Ectodermal cell (in vitro differentiated cells): Measurements from ENCODE around the gene PRDX2.

ENCODE experiments used
- H3K27ac ChIP-seq: 2 replicates; pipeline ENCODE4 v1.7.0; 2013; ENCODE audit warnings: mild to moderate bottlenecking, low read depth, low read length; ENCODE audit not compliant: insufficient read depth, poor library complexity, severe bottlenecking
- H3K27me3 ChIP-seq: 2 replicates; pipeline ENCODE4 v1.7.0; 2013; ENCODE audit warnings: mild to moderate bottlenecking, low read length; ENCODE audit not compliant: insufficient read depth, control insufficient read depth, poor library complexity, severe bottlenecking
- H3K36me3 ChIP-seq: one replicate; pipeline ENCODE4 v1.7.0; 2013; ENCODE audit warnings: low read length; ENCODE audit not compliant: control insufficient read depth, insufficient read depth
- H3K4me1 ChIP-seq: one replicate; pipeline ENCODE4 v1.7.0; 2013; ENCODE audit warnings: low read length; ENCODE audit not compliant: control insufficient read depth, insufficient read depth
- H3K4me3 ChIP-seq: 2 replicates; pipeline ENCODE4 v1.7.0; 2013; ENCODE audit warnings: low read depth, low read length, control low read depth; ENCODE audit not compliant: insufficient read depth
- H3K9me3 ChIP-seq: 2 replicates; pipeline ENCODE4 v1.7.0; 2013; ENCODE audit warnings: mild to moderate bottlenecking, low read length, moderate library complexity; ENCODE audit not compliant: control insufficient read depth
- WGBS, 2 experiments: methylation state at CpG; one replicate each; pipeline ENCODE4 v1.1.7; 2013; ENCODE audit warnings: missing lambda C conversion rate in 2 of 2; 5-methylcytosine and 5-hydroxymethylcytosine counted together

Gene PRDX2

GRCh38 chr19:12838886-12839756, 37.5 kb upstream of the PRDX2 start:
- 33 to 36% methylated on average over 17 to 21 of the region's 21 CpGs for WGBS, 2 experiments
- Histone ChIP-seq H3K27ac (no peak overlapping the region), H3K4me3 (peak overlapping the region; percentile 66), H3K4me1 (peaks cover 9% of the 10 kb centered on the region), H3K36me3 (no peaks in the 10 kb centered on the region), H3K27me3 (peaks cover 53% of the 10 kb centered on the region), H3K9me3 (no peaks in the 10 kb centered on the region)

DNA sequence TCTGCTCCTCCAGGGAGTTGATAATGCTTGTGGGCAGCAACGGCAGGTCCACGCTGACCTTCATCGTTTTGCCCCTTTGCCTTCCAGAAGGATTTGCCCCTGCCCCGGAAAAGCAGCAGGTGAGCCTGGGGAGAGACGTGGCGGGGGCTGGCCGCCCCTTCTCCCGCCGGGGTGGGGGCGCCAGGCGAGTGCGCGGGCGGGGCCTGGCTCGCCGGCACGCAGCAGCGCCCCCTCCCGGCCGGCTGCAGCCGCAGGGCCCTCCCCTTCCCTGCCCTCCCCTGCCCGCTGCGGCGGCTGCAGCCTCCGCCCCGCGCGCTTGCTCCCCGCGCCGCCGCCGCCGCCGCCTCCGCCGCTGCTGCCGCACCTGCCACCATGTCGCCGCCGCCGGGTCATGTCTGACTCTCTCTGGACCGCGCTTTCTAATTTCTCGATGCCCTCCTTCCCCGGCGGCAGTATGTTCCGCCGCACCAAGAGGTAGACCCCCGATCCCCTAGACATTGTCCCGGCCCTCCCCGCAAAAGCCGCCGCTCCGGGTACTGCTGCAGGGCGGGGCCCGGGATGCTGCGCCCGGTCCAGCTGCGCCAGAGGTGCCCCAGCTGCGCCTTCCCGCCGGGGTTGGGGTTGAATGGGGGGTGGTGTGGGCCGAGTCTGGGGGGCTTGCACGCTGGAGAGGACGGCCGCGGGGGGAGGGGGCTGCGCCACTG, 36.7 kb upstream of the PRDX2 start, which contains the start of gene MAST1:
Gene MAST1 (plus strand): TSS at position 334 of the 704 bp plus-strand sequence. CDS start 58 bp downstream, at position 392.
- H3K9me3 ChIP-seq = no peaks in the 10 kb centered on the region
- peaks cover 10% of the 10 kb centered on the region for H3K4me1 ChIP-seq
- H3K36me3 ChIP-seq = no peaks in the 10 kb centered on the region
- H3K27me3 ChIP-seq = peaks cover 60% of the 10 kb centered on the region
- WGBS, 2 experiments = 0 to 1% methylated on average over 69 of the region's 69 CpGs
- H3K27ac ChIP-seq = no peak within 1 kb of the TSS
- H3K4me3 ChIP-seq = peak within 1 kb of the TSS; percentile 66

GRCh38 chr19:12837225-12837624, 35.6 kb upstream of the PRDX2 start:
- Histone ChIP-seq H3K9me3 (no peaks in the 10 kb centered on the region), H3K27me3 (peaks cover 71% of the 10 kb centered on the region), H3K27ac (no peak overlapping the region), H3K4me1 (peaks cover 10% of the 10 kb centered on the region), H3K4me3 (no peak overlapping the region), H3K36me3 (no peaks in the 10 kb centered on the region)
- WGBS, 2 experiments = 63 to 77% methylated on average over 4 of the region's 4 CpGs

- Histone ChIP-seq H3K4me1 (peaks cover 10% of the 10 kb centered on the region), H3K4me3 (no peak overlapping the region), H3K27me3 (peaks cover 78% of the 10 kb centered on the region), H3K36me3 (no peaks in the 10 kb centered on the region), H3K9me3 (no peaks in the 10 kb centered on the region), H3K27ac (no peak overlapping the region)
- 14 to 16% methylated on average over 6 of the region's 6 CpGs for WGBS, 2 experiments
Observed at GRCh38 chr19:12836529-12836863, 34.9 kb upstream of the PRDX2 start.

GRCh38 chr19:12834976-12835757, 33.6 kb upstream of the PRDX2 start:
- Histone ChIP-seq H3K27me3 (peaks cover 92% of the 10 kb centered on the region), H3K9me3 (no peaks in the 10 kb centered on the region), H3K4me3 (no peak overlapping the region), H3K36me3 (no peaks in the 10 kb centered on the region), H3K4me1 (peaks cover 10% of the 10 kb centered on the region), H3K27ac (no peak overlapping the region)
- WGBS, 2 experiments = 14 to 15% methylated on average over 39 of the region's 39 CpGs

DNA sequence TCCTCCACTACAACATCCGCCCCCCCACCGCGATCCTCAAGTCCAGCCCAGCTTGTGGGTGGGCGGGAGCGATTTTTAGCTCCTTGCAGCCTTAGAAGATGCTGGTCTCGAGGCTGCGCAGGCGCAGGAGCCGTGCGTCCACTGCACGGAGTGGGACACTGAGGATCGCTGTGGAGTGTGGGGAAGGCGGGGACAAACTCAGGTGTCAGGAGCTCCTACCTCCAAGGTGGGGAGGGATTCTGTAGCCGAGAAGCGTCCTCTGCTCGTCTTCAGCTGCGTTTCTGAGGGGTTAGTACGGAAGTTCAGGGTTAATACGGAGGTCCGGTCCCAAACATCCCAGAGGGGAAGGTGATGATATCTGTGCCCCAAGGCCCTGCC, 33.0 kb upstream of the PRDX2 start, which contains the start of gene RTBDN:
Gene RTBDN (minus strand): TSS at position 14 of the 378 bp plus-strand sequence. CDS start 4,600 bp downstream, outside the sequence.
- Histone ChIP-seq H3K27me3 (peaks cover 97% of the 10 kb centered on the region), H3K4me3 (peak within 1 kb of the TSS; percentile 49)
- WGBS, 2 experiments = 10 to 15% methylated on average over 20 of the region's 20 CpGs

DNA sequence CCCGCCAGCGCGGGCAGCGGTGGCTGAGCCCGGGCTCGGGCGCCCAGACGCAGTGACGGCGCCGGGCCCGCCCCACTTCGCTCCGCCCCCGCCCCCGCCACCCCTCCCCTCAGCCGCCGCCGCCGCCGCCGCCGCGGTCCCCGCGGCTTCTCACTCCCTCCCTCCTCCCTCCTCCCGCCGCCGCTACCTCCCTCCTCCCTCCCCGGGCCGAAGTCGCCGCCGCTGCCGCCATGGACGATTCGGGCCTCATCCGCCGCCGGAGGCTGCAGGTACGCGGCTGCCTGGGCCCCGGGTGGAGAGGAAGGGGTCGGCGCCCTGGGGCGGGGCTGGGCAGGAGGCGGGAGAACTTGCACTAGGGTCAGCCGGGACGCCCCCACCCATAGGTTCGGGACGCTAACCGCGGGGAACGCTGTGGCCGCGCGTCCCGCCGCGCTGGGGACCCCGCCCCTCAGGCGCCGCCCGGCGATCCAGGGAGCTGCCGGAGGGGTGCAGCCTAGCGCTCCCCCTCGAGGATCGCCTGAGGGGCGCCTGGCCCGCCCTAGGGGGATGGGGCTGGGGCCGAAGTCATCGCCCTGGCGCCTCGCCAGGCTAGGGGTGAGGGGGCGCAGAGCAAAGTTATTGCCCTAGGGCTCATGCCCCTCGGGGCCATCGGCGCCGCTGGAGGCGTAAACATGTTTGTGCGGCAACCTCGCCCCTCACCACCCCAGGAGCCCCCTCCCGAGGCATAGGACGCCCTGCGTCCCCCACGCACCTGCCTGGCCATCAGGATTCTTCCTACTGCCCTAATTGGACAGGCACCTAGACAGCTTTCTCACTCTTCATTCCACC, 32.4 kb upstream of the PRDX2 start:
- 1% methylated on average over 59 to 76 of the region's 87 CpGs for WGBS, 2 experiments
- H3K27ac ChIP-seq = no peak overlapping the region
- H3K9me3 ChIP-seq = no peaks in the 10 kb centered on the region
- peaks cover 97% of the 10 kb centered on the region for H3K27me3 ChIP-seq
- H3K36me3 ChIP-seq = no peaks in the 10 kb centered on the region
- H3K4me1 ChIP-seq = peaks cover 7% of the 10 kb centered on the region
- H3K4me3 ChIP-seq = peak overlapping the region; percentile 49

More for the DNA sequence above, 33.0 kb upstream of the PRDX2 start, which contains the start of gene RTBDN:
- no peaks in the 10 kb centered on the region for H3K36me3 ChIP-seq
- no peaks in the 10 kb centered on the region for H3K9me3 ChIP-seq
- H3K4me1 ChIP-seq = peaks cover 10% of the 10 kb centered on the region
- H3K27ac ChIP-seq = no peak within 1 kb of the TSS

DNA sequence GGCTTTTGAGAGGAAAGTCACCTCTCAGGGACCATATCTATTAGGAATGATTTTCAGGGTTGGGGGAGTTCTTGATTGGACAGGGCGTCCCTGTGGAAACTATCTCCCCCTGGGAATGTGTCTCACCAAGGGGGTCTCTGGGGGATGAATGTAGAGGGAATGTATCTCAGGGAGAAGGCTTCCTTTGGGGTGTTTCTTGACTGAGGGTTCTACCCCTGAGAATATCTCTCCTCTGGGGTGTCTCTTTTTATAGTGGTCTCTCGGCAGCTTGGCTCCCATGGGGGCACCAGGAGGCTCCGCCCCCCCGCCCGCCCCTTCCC, 31.8 kb upstream of the PRDX2 start:
- Histone ChIP-seq H3K36me3 (no peaks in the 10 kb centered on the region), H3K27me3 (peaks cover 97% of the 10 kb centered on the region), H3K9me3 (no peaks in the 10 kb centered on the region), H3K4me3 (no peak overlapping the region), H3K4me1 (peaks cover 5% of the 10 kb centered on the region), H3K27ac (no peak overlapping the region)
- WGBS, 2 experiments = 1 to 2% methylated on average over 5 of the region's 5 CpGs

DNA sequence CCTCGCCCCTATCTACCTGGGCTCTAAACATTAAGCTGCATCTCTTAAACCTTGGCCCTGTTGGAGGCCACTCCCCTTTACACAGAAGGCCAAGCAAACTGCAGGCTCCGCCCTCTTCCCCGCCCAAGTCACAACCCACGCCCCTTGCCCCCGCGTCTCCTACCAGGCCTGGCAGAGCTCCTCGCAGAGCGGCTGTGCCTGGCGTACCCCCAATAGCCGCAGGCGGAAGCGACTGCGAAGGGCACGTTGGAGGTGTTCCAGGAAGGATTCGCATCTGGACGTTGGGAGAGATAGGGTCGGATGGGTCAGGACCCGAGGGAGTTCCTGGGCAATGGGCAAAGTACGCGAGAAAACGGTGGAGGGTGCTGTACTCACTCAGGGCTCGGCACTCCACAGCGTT, 26.9 kb upstream of the PRDX2 start:
- H3K4me1 ChIP-seq = no peaks in the 10 kb centered on the region
- peaks cover 64% of the 10 kb centered on the region for H3K27me3 ChIP-seq
- no peak overlapping the region for H3K4me3 ChIP-seq
- WGBS, 2 experiments = 24% methylated on average over 23 of the region's 23 CpGs
- no peaks in the 10 kb centered on the region for H3K9me3 ChIP-seq
- no peak overlapping the region for H3K27ac ChIP-seq
- H3K36me3 ChIP-seq = no peaks in the 10 kb centered on the region
